Lower leg skin (tissue), 4 donors: ENCODE measurements around the gene ZNF385A. TPM values are rescaled to one million over a fixed set of nuclear protein-coding genes. Genes with fewer than 3 reads are reported as not detected.

ENCODE experiments used
- DNase-seq, 2 donors: peaks; one replicate each; pipeline ENCODE4 v3.0.0-alpha.2; 2019; ENCODE audit warnings: low spot score in 2 of 2
- H3K4me3 ChIP-seq: fragments of 200-600 bp; sonication (generic); 2 replicates; pipeline ENCODE4 v1.5.1; 2017; ENCODE audit warnings: mild to moderate bottlenecking, low read depth; ENCODE audit not compliant: poor library complexity, severe bottlenecking
- POLR2A ChIP-seq, 2 donors: fragments of 450-650 bp; IDR thresholded peaks; one replicate each; pipeline ENCODE4 v1.6.1; 2016 to 2017; ENCODE audit warnings: antibody characterized with exemption in 2 of 2, mild to moderate bottlenecking in 1 of 2, moderate library complexity in 1 of 2
- WGBS, 2 donors: methylation state at CpG; one replicate each; pipeline ENCODE4 v1.1.5; 2018; 5-methylcytosine and 5-hydroxymethylcytosine counted together
- intact Hi-C: fragments of 100-400 bp; cut with DNase I; formaldehyde crosslinking; loops from one replicate; pipeline ENCODE4 v1.15.0; 2023; ENCODE audit warnings: low total_unique reads
- total RNA-seq, 4 donors: library from RNA; depleted of rRNA; stranded (reverse); fragments of >200 nt; gene quantifications; one replicate each; pipeline ENCODE4 v1.1.0, GENCODE V29; 2016
- TF ChIP-seq, protein P1 (sequence below), 3 donors: fragments of 450-650 bp; IDR thresholded peaks; one replicate each; pipeline ENCODE4 v1.5.1; 2016; ENCODE audit warnings: antibody characterized with exemption in 3 of 3, mild to moderate bottlenecking in 3 of 3, moderate library complexity in 2 of 3

The ZNF385A gene
- total RNA-seq, 4 donors from 2014 or later: 89.0 to 183 (median 146) TPM

DNA sequence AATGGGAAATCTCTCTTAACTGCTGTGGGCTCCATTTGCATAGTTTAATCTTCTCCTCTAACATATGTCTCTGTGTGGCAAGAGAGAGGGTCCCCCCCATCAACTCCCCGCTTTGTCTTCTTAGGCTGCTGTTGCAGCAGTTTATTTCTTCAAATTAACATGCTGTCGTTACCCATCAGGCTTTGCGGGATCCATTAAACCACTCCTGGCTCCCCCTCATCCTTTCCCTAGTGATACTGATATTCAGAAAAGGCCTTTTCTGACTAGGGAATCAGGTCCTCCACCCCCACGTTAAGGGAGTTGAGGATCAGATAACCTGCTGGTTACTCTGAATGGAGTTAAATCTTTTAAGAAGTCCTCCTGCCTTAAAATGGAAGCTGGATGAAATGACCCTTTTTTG is 35.5 kb downstream of the ZNF385A start:
- H3K4me3 ChIP-seq: no peak overlapping the region
- TF ChIP-seq, protein P1, sequence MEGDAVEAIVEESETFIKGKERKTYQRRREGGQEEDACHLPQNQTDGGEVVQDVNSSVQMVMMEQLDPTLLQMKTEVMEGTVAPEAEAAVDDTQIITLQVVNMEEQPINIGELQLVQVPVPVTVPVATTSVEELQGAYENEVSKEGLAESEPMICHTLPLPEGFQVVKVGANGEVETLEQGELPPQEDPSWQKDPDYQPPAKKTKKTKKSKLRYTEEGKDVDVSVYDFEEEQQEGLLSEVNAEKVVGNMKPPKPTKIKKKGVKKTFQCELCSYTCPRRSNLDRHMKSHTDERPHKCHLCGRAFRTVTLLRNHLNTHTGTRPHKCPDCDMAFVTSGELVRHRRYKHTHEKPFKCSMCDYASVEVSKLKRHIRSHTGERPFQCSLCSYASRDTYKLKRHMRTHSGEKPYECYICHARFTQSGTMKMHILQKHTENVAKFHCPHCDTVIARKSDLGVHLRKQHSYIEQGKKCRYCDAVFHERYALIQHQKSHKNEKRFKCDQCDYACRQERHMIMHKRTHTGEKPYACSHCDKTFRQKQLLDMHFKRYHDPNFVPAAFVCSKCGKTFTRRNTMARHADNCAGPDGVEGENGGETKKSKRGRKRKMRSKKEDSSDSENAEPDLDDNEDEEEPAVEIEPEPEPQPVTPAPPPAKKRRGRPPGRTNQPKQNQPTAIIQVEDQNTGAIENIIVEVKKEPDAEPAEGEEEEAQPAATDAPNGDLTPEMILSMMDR (IDR thresholded peaks at IDR 0.05): no peak
- TF ChIP-seq POLR2A (IDR thresholded peaks at IDR 0.05): no peak
- no peak for DNase-seq
- 86 to 88% methylated on average over 4 of the region's 4 CpGs for WGBS, 2 donors
- intact Hi-C loops: no loop called here

DNA sequence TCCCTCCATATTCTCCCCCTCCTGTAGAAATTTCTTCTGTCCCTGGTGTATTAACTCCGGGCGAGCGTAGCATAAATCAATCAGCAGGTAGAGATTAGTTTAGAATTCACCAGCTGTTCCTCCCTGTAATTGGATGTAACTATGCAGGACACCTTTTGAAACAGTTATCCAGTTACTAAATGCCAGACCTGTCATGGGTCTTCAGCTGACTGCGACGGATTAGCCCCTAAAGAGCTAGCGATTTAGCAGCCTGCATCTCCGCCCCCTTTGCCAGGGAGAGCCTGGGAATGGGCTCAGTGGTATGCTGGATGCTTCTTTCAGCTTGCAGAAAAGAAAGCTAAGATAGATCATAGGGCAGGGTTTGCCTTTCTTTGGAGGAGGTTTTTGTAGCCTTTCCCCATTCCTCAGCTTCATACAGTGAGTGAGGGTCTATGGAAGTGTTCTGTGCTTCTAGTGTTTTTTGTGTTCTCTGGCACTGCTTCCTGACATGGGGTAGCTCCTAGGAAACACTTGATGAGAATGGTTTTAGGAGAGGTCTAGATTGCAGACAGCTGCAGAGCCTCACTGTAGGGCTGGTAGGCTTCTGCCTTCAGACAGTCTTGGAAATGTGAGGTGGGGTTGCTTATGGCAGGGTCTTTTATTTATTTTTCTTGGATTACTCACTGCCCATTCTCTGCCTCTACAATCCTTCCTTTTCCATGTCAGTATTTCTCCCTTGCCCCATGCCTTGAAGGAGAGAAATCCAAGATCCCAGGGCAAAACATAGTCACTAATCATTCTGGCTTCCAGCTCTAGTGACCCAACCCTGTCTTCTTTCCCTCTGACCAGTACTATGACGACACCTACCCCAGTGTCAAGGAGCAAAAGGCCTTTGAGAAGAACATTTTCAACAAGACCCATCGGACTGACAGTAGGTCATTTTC is 42.9 kb downstream of the ZNF385A start:
- no peak overlapping the region for H3K4me3 ChIP-seq
- TF ChIP-seq, protein P1 (IDR thresholded peaks at IDR 0.05): no peak
- TF ChIP-seq POLR2A (IDR thresholded peaks at IDR 0.05): no peak
- no peak for DNase-seq
- intact Hi-C loops: no loop called here
- WGBS, 2 donors: 78 to 86% methylated on average over 9 of the region's 9 CpGs

DNA sequence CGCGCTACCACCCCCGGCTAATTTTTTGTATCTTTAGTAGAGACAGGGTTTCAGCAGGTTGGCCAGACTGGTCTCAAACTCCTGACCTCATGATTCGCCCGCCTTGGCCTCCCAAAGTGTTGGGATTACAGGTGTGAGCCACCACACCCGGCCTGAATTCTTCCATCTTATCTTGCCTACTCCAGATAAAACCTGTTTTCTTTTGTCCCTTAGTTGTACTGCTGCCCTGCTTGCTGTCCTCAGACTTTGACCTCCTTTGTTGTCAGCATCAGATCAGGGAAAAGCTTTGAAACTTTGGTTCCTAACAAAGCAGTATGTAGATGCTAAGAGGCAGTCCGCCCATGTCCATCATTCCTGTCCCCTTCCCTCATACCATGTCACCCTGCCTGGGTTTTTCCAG is 43.7 kb downstream of the ZNF385A start:
- DNase-seq: no peak
- H3K4me3 ChIP-seq: no peak overlapping the region
- intact Hi-C loops: no loop called here
- WGBS, 2 donors: 93 to 95% methylated on average over 7 of the region's 7 CpGs
- TF ChIP-seq, protein P1 (IDR thresholded peaks at IDR 0.05): no peak
- no peak for TF ChIP-seq POLR2A (IDR thresholded peaks at IDR 0.05)

DNA sequence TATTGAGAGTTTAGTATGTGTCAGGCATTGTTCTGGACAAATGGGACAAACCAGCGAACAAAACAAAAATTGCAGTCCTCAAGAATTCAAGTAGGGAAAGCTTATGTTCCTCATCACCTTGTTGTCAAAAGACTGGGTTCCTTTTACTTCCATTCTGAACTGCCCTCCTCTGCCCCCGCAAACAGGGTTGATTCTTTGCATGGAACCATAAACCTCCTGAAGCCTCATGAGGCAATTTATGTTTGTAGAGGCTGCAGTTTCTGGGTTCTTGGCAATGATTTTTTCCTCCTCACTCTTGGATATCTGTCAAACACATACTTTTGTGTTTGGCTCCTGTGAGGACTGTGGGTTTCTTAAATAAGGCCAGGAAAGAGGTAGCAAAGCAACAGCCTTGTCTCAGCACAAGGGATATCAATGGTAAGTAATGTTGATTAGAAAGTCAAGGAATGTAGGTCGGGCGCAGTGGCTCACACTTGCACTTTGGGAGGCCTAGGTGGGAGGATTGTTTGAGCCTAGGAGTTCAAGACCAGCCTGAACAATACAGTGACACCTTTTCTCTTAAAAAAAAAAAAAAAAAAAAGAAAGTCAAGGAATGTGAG is 45.7 kb downstream of the ZNF385A start:
- intact Hi-C loops: no loop called here
- H3K4me3 ChIP-seq: no peak overlapping the region
- DNase-seq: no peak
- no peak for TF ChIP-seq POLR2A (IDR thresholded peaks at IDR 0.05)
- TF ChIP-seq, protein P1 (IDR thresholded peaks at IDR 0.05): no peak
- 79 to 87% methylated on average over 4 of the region's 4 CpGs for WGBS, 2 donors

DNA sequence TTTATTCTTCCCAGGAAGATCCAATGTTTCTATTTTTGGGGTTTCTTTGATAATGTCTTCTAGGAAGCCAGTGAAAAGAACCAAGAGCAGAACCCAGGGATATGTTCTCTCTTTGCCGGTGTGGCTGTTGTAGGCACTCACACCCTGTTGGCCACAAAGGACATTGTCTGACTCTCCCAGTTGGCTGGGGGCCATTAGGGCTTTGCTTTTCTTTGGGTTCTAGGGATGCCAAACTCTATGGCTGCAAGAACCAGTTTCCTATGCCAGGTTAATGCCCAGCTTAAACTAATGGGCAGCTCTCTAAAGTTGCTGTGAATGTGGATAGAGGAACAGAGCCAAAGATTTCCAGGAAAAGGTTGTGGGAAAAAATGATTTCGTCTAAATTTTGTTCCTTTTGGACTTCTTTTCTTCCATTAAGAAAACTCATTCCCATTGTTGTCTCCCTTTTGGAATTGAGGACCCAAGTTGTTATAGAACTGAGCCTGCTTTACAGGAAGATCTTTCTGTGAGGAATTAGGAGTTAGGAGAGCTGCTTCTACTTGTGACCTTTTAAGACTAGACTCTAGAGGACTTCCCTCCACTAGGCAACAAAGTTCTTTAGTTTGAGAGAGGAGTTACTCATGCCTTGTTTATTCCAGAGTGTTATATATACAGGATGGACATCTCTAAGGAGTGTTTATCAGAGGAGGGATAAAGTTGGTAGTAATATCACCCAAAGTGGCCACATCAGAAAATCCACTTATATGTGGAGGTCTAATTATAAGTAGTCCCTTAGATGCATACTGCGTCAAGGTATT is 46.5 kb downstream of the ZNF385A start:
- WGBS, 2 donors: 49 to 58% methylated on average over 3 of the region's 3 CpGs

More for the DNA sequence above, 46.5 kb downstream of the ZNF385A start:
- intact Hi-C loops: no loop called here
- no peak overlapping the region for H3K4me3 ChIP-seq
- no peak for DNase-seq
- no peak for TF ChIP-seq POLR2A (IDR thresholded peaks at IDR 0.05)
- TF ChIP-seq, protein P1 (IDR thresholded peaks at IDR 0.05): no peak
